ENCODE measurements around the gene TMEM62. TPM values are rescaled to one million over a fixed set of nuclear protein-coding genes. Genes with fewer than 3 reads are reported as not detected.
A peak's percentile ranks its signal among the peaks of the same experiment; 100 is the strongest.

The TMEM62 gene
- total and polyA plus RNA-seq, 7 donors, result 6.3 to 22.8 (median 7.8) TPM

DNA sequence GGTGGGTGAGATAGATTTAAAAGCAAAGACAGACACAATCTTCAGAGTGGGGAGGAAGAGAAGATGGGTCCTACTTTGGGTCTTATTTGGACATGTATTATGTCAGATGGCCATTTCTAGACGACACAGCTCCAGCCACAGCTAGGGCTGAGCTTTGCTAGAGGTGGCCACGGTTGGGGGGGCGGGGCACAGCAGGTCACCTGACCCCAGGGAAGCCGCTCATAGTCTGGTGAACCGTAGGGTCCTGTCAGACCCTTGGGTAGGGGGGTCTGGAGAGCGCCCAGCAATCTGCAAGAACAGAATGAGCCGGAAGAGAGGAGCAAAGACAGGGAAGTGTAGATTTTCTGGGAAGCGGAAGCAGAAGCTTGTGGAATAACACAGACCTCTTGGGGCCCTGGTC, 80.8 kb downstream of the TMEM62 start:
- Histone ChIP-seq H3K4me3 (no peak overlapping the region), H3K27ac (no peak overlapping the region), H3K9me3 (no peaks in the 10 kb centered on the region), H3K36me3 (ENCODE audit: insufficient read depth in 1 of 2, low read depth in 1 of 2) (no peaks in the 10 kb centered on the region), H3K27me3 (ENCODE audit: insufficient read depth in 3 of 3, low read length in 2 of 3) (peaks cover 0 to 3% (median 0%) of the 10 kb centered on the region in 3 donors), H3K4me1 (no peaks in the 10 kb centered on the region)
- 66 to 75% (median 70%) methylated on average over 8 of the region's 8 CpGs for WGBS, 3 donors
- intact Hi-C loops (cut with DNase I), result no loop called here
- no peak for TF ChIP-seq CTCF (IDR thresholded peaks at IDR 0.05)
- ATAC-seq (no peak), DNase-seq (no peak)

GRCh38 chr15:43214592-43215295, 81.4 kb downstream of the TMEM62 start:
- intact Hi-C loops (cut with DNase I), result no loop called here
- Histone ChIP-seq H3K4me3 (no peak overlapping the region), H3K4me1 (no peaks in the 10 kb centered on the region), H3K9me3 (no peaks in the 10 kb centered on the region), H3K27ac (no peak overlapping the region), H3K27me3 (ENCODE audit: insufficient read depth in 3 of 3, low read length in 2 of 3) (no peaks in the 10 kb centered on the region), H3K36me3 (ENCODE audit: insufficient read depth in 1 of 2, low read depth in 1 of 2) (no peaks in the 10 kb centered on the region)
- no peak for TF ChIP-seq CTCF (IDR thresholded peaks at IDR 0.05)
- ATAC-seq, result peak in 1 of 4 donors; percentile 22
- no peak for DNase-seq
- 75 to 81% (median 75%) methylated on average over 6 of the region's 6 CpGs for WGBS, 3 donors

GRCh38 chr15:43215961-43216360, 82.6 kb downstream of the TMEM62 start:
- no peak for DNase-seq
- ATAC-seq, result no peak
- intact Hi-C loops (cut with DNase I), result no loop called here
- Histone ChIP-seq H3K4me1 (no peaks in the 10 kb centered on the region), H3K36me3 (ENCODE audit: insufficient read depth in 1 of 2, low read depth in 1 of 2) (no peaks in the 10 kb centered on the region), H3K27ac (no peak overlapping the region), H3K9me3 (no peaks in the 10 kb centered on the region), H3K27me3 (ENCODE audit: insufficient read depth in 3 of 3, low read length in 2 of 3) (no peaks in the 10 kb centered on the region), H3K4me3 (no peak overlapping the region)
- TF ChIP-seq CTCF (IDR thresholded peaks at IDR 0.05), result no peak
- WGBS, 3 donors, result 76 to 87% (median 81%) methylated on average over 7 of the region's 7 CpGs

DNA sequence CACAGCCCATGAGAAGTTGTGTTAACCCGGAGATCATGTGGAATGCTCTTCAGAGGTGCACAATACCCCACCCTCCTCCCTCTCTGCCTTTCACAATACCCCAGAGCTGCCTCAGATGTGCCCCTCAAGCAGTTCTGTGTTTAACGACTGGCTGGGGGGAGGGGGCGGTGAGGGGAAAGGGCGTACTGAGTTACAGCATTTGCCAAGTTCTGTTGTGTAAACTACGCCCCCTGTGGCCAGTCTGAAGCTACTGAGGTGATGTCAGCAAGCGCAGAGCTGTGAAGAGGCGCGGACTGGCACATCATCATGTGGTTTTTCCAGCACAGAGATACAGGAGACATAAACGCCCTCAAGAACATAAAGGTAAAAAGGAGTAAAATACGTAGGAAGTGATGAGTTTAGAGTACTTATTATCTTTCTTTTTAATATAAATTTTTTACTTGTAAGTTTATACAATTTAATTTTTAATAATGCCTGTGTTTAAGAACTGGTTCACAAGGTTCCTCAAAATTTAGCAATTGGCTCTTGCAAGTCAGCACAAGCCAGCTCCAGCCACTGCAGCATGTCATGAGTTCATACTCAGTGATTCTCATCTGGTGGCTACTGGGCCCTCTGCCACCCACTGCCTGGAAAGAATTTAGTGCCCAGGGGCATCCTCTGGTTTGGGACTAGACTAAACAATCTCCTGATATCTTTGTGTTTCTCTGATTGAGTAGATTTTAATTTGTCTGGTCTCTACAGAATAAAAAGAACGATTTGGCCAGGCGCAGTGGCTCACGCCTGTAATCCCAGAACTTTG, 85.7 kb downstream of the TMEM62 start:
- no peaks in the 10 kb centered on the region for H3K9me3 ChIP-seq
- H3K4me3 ChIP-seq, result no peak overlapping the region
- TF ChIP-seq CTCF (IDR thresholded peaks at IDR 0.05), result no peak
- H3K36me3 ChIP-seq (ENCODE audit: insufficient read depth in 1 of 2, low read depth in 1 of 2), result no peaks in the 10 kb centered on the region
- H3K27ac ChIP-seq, result no peak overlapping the region
- intact Hi-C loops (cut with DNase I), result no loop called here
- DNase-seq, result no peak
- H3K4me1 ChIP-seq, result no peaks in the 10 kb centered on the region
- 48 to 54% (median 50%) methylated on average over 13 of the region's 13 CpGs for WGBS, 3 donors
- no peaks in the 10 kb centered on the region for H3K27me3 ChIP-seq (ENCODE audit: insufficient read depth in 3 of 3, low read length in 2 of 3)
- no peak for ATAC-seq
